Measurements from ENCODE around the gene PYGL. TPM values are rescaled to one million over a fixed set of nuclear protein-coding genes. Genes with fewer than 3 reads are reported as not detected.
"Not testable (repeated sequence)": the region's sequence is repeated elsewhere in the genome, so short reads cannot be mapped to it uniquely, and the experiment has no call there.

The PYGL gene
- total RNA-seq: 61.2 TPM

DNA sequence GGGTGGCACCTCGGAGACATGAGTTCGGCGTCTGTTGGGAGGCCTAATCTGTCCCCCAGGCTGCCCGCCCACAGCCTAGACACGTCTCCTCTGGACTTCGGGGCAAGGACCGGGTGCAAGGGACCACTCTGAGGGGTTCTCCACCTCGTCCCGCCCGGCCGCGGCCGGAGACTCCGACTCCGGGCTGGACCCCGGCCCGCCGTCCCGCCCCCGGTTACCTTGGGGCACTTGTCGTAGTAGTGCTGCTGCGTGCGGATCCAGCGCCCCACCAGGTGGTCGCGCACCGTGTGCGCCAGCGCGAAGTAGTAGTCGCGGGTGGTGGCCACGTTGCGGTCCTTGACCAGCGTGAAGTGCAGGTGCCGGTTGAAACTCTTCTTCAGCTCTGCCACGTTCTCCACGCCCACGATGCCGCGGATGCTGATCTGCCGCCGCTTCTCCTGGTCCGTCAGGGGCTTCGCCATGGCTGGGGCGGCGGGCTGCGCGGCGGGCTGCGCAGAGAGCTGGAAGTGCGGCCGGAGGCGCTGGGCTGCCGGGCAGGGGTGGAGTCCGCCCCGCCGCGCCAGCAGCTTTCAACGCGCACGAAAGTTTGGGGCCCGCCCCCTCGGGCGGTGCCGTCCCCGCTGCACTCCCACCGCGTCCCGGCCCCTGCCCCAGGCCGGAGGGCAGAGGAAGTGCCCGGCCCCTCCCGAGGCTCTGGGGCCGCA is at the start of gene PYGL:
Gene PYGL (minus strand): TSS at position 541 of the 704 bp plus-strand sequence. CDS start 80 bp downstream, at position 461.
- DNase-seq: peak; percentile 22

- no peak for DNase-seq
Measured at GRCh38 chr14:50985859-50986331, 41.6 kb upstream of the PYGL start.

DNA sequence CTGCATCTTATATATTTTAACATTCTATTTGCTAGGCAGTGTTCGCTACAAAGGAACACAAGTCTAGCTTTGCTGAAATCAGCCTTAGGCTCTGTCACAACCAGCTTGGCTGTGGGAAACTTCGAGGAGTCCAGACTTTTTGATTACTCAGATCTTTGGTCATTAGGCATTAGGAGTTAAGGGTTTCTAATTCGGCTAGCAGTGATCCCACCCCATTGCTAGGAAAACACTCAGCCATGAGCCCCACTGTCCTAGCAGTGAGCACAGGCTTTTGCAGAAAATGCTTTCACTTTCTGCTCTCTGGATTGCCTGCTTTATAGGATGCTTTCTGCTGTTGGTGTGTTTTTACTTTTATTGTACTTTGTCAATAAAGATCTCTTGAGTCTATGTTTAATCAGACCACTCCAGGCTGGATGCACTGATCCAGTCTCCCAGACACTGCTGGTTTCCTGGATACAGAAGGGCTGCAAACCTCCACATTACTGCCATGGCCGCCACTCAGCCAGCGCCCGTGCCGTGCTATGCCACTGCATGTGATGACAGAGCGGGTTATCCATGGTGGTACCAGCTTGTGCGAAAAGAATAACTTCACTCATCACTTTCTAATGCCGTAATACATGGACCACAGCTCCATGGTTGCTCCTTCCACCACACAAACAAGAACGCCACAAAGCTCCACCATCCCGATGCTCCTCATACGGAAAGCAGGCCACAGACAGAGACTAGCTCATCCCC is 41.0 kb upstream of the PYGL start:
- no peak for DNase-seq

DNA sequence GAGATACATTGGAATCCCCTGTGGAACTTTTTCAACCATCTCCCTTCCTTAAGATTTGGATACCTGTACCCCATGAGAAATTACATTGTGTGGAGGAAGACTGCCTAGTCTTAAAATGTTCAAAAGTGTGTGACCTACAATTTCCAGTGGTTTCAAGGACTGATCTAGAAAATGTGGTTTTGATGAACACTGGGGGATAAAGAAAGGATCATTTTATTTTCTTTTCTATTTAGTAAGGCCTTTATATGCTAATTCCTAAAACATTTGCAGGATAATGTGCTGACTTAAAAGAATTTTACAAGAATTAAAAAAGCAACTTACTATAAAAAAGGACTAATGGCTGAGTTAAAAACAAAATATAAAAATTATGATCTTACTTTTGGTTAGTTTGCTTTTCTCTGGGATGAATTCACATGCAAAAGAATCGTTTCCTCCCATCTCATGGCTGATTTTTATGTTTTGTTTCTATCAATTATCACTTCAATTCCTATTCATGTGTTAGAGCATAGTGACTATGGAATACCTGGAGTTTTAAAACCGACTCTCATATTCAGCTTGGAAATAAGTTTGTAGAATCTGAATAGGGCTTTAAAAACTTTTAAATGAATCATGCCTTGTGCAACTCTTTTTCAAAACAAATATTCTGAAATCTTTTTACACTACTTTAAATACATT is 39.9 kb upstream of the PYGL start:
- DNase-seq: no peak

DNA sequence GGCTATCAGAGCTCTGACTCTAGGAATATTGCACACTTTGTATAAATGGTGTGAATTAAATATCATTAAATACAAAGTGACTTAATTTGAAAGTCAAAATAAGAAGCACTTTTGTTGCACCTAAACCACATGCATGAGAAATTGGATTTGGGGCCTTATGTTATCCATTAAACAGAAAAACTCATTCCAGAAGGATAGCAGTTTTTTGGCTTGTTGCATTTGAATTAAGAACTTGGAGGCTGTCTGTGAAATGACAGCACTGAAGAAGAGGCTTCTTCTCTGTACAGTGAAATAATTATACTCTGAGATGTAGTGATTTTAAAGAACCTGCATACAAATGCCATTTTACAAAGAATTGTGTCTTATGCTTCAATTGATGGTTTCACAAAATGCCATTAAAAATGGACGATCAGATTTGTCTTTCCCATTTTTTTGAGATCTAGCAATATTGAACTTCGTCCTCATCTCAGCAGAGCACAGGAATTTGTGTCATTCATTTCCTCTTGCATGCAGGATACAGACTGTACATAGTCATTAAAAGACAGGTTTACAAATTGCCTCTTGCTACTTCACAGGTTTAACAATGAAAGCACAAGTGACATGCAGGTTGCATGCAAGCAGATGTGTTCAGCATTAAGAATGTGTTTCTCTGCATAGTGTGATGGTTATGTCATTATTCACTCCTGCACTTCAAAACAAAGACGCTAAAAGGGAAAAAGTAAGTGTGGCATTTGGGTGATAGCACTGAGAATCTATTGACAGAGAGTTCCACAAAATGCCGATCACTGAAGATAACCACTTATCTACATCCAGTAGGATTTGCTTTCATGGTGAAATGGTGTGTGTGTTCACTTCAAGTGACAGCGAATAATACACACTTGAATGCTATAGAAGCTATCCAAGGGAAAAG is 35.9 kb upstream of the PYGL start:
- no peak for DNase-seq

DNA sequence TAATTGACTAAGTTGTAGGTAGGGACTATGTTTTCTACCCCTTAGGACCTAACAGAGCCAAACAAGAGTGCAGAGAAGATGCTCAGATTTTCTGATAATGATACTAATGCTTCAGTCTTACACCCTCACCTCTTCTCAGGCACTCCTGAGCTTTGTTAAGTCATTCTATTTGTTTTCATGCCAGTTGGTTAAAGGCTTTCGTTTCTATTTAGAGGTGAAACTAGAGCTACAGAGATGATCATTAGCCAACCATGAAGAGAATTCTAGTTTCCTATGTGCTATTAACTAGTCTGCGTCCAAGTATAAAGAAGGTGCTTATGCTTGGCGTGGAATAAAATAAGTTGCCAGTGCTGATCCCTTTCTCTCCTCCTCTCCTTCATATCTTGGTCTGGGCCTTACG is 34.6 kb upstream of the PYGL start:
- no peak for DNase-seq

DNA sequence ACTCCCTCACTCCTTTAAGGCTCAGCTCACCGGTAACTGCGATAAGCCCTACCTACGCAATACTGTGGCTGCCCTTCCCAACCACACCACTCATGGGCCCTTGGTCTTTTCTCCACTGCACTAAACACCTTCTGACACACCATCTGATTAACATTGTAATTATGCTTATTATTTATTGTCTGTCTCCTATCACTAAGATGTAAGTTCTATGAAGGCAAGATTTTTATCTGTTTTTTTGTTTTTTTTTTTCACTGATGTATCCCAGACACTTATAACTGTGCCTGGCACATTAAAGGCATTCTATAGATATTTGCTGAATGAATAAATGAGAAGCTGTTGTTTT is 34.2 kb upstream of the PYGL start:
- DNase-seq: no peak

DNA sequence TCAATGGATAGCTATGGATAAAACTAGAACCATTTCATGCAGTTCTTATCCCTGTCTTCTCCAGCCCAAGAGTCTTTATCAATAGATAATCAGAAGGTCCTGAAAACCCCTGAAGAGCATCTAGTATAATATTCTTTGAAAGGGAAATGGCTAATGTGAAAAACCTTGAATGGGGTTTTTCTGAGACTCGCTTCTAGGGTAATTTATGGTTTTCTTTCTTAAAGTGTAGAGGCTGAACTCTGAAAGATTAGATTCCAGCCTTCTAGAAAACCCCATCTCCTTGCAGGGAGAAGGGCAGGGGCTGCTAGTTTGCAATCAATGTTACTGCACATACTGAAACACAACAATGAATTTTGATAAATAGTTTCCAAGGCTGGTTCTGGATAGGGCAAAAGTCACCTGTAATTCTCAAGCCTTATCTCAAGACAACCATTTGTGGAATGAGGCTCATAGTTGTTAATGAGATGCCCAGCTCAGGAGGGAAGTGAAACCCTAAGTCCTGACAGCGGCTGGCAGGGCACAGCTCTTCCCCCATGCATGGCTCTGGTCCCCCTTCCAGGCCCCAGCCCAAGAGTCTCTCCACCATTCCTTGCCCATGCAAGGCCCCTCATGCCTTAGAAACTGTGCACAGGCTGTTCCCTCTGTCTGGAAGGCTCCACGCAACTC is 33.7 kb upstream of the PYGL start:
- DNase-seq: no peak

DNA sequence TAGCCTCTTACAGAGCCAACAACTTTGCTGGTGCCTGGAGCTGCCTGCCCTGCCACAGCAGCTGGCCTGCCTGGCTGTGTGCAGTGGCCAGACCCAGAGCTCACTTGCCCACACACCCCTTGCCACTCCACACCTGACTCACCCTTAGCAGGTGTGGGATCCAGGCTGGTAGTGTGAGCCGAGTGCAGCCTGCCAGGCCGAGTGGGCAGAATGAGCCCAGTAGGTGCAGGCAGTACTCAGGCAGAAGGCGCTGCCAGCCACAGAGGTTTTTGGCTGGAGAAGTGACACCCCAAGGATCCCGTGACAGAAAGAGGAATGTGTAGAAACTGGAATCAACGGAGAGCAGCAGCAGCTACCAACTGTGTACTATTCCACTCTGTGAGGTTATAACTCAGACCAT is 29.8 kb upstream of the PYGL start:
- DNase-seq: no peak

GRCh38 chr14:50972734-50973133 is 28.5 kb upstream of the PYGL start:
- DNase-seq: no peak

GRCh38 chr14:50970886-50971781 is 26.9 kb upstream of the PYGL start:
- no peak for DNase-seq

DNA sequence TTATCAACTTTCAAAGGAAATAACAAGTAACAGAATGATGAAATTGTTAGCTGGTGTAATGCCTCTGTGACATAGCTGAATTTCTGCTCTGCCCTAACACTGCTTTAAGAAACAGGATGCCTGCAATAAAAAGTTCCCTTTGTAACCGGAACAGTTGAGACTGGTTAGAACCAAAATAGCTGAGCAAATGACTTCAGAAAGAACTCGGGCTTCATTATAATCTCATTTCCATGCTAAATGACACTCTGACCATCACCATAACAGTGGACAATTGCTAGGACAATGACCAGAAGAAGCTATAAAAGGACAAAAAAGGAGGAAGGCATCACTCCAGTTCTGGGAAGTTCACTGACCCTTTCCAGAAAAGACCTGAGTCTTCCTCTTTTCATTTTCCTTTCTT is 23.5 kb upstream of the PYGL start:
- no peak for DNase-seq

- no peak for DNase-seq
Measured at GRCh38 chr14:50967103-50967502, 22.8 kb upstream of the PYGL start.

GRCh38 chr14:50964683-50965390 is 20.6 kb upstream of the PYGL start:
- peak; percentile 62 for DNase-seq

- DNase-seq: no peak
Measured at GRCh38 chr14:50963919-50964318, 19.6 kb upstream of the PYGL start.

DNA sequence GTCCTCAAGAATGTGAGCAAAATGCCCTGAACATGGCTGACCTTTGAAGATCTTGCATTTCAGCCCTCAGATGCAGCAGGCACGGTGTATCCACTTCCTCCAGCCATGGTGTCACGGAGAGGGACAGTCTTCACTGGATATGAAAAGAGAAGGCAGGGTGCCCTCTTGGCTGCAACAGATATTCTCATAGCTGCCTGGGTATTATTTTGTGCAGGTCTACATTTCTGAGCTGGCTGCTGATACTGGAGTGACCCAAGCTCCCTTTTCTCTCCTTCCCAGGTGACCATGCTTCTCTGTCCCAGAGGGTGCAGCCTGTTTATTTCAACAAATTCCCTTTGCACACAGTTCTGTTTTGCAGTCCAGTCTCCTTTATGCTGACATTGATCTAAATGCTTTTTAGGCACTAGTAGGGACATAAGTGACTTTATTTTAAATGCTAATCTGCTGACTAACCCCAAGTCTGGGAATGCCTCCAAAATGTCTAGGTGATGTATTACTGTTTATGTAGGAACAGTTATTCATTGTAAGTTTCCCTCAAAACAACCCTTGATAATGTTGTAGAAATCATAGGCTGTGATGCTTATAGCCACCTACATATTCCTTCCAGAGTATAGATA is 17.4 kb upstream of the PYGL start:
- DNase-seq: peak; percentile 72

- DNase-seq: no peak
Measured at GRCh38 chr14:50957296-50957695, 13.0 kb upstream of the PYGL start.

- not testable (repeated sequence) for DNase-seq
Measured at GRCh38 chr14:50956421-50956820, 12.1 kb upstream of the PYGL start.

- DNase-seq: no peak
Measured at GRCh38 chr14:50955373-50956043, 11.2 kb upstream of the PYGL start.
